HCEC 1CT (cell line): ENCODE measurements around the gene KAT7.

Experiments
- DNase-seq: peaks from one replicate; pipeline ENCODE4 v3.0.0-alpha.2; 2017

The KAT7 gene

GRCh38 chr17:49873466-49873865 is 85.0 kb downstream of the KAT7 start:
- no peak for DNase-seq

GRCh38 chr17:49873926-49874325 is 85.4 kb downstream of the KAT7 start:
- no peak for DNase-seq

GRCh38 chr17:49874911-49875310 is 86.4 kb downstream of the KAT7 start:
- no peak for DNase-seq

- DNase-seq: no peak
These were observed 87.2 kb downstream of the KAT7 start for GRCh38 chr17:49875685-49876084.

- no peak for DNase-seq
These were observed 90.7 kb downstream of the KAT7 start for GRCh38 chr17:49878931-49879904.

- peak; percentile 35 for DNase-seq
These were observed 92.0 kb downstream of the KAT7 start for GRCh38 chr17:49880291-49881053.

GRCh38 chr17:49881054-49881402 is 92.5 kb downstream of the KAT7 start:
- no peak for DNase-seq

GRCh38 chr17:49882434-49882833 is 94.0 kb downstream of the KAT7 start:
- DNase-seq: no peak
